GM12875 (cell line): ENCODE measurements around the gene GPR26.

Experiments
- H3K4me3 ChIP-seq: one replicate; pipeline ENCODE4 v1.5.1; 2011; ENCODE audit warnings: low read depth, low read length, control low read depth
- CTCF ChIP-seq: IDR thresholded peaks from 2 replicates; pipeline ENCODE4 v1.5.1; 2011; ENCODE audit warnings: low read depth, mild to moderate bottlenecking, control low read depth, inconsistent platforms, low read length, moderate library complexity, borderline replicate concordance; ENCODE audit not compliant: insufficient read depth

GPR26 gene

GRCh38 chr10:123624086-123624485 is 42.1 kb upstream of the GPR26 start:
- no peak for TF ChIP-seq CTCF

GRCh38 chr10:123633106-123633505 is 33.0 kb upstream of the GPR26 start:
- H3K4me3 ChIP-seq = no peak overlapping the region
- TF ChIP-seq CTCF = no peak

More at GRCh38 chr10:123624086-123624485, 42.1 kb upstream of the GPR26 start:
- H3K4me3 ChIP-seq = no peak overlapping the region

GRCh38 chr10:123633636-123634035 is 32.5 kb upstream of the GPR26 start:
- H3K4me3 ChIP-seq = no peak overlapping the region
- no peak for TF ChIP-seq CTCF

GRCh38 chr10:123634221-123634620 is 31.9 kb upstream of the GPR26 start:
- TF ChIP-seq CTCF = no peak
- H3K4me3 ChIP-seq = no peak overlapping the region

GRCh38 chr10:123635131-123635530 is 31.0 kb upstream of the GPR26 start:
- no peak for TF ChIP-seq CTCF
- no peak overlapping the region for H3K4me3 ChIP-seq

GRCh38 chr10:123635745-123636144 is 30.4 kb upstream of the GPR26 start:
- no peak overlapping the region for H3K4me3 ChIP-seq
- TF ChIP-seq CTCF = no peak

GRCh38 chr10:123636598-123637325 is 29.4 kb upstream of the GPR26 start:
- no peak overlapping the region for H3K4me3 ChIP-seq
- TF ChIP-seq CTCF = no peak
